Caco-2 (cell line): Measurements from ENCODE around the gene CD244. TPM values are rescaled to one million over a fixed set of nuclear protein-coding genes. Genes with fewer than 3 reads are reported as not detected.

Experiments
- BruUV-seq: library from RNA; stranded (reverse); fragments of 400-500 nt; replicated peaks from 2 replicates; lab custom pipeline; 2021; lab: Mats Ljungman, UMichigan
- CTCF ChIA-PET: fragments of 300-600 bp; sonication (Branson Sonifier 250); formaldehyde crosslinking; loops from one replicate; lab custom pipeline; 2022; ENCODE audit warnings: antibody characterized with exemption; lab: Charles Lee
- POLR2A ChIA-PET: fragments of 300-600 bp; sonication (Branson Sonifier 250); formaldehyde crosslinking; loops from one replicate; lab custom pipeline; 2022; ENCODE audit warnings: antibody characterized with exemption; lab: Charles Lee
- DNase-seq, 2 experiments: peaks; one replicate each; pipeline versions ENCODE4 v3.0.0 to v3.0.0-alpha.2; 2020 to 2022
- H3K27me3 ChIP-seq: replicated peaks from 2 replicates; pipeline ENCODE4 v1.6.0; 2011; ENCODE audit warnings: low read length; ENCODE audit not compliant: control insufficient read depth, insufficient read depth
- H3K36me3 ChIP-seq: 2 replicates; pipeline ENCODE4 v1.5.1; 2011; ENCODE audit warnings: low read length; ENCODE audit not compliant: control insufficient read depth, insufficient read depth
- H3K4me1 ChIP-seq: fragments of 250-450 bp; sonication (Bioruptor Pico); 2 replicates; pipeline ENCODE4 v1.5.1; 2020; ENCODE audit warnings: mild to moderate bottlenecking
- H3K4me3 ChIP-seq: 2 replicates; pipeline ENCODE4 v1.5.1; 2011; ENCODE audit warnings: low read depth, mild to moderate bottlenecking, control low read depth, low read length
- H3K9me3 ChIP-seq: fragments of 250-450 bp; sonication (Bioruptor Pico); 2 replicates; pipeline ENCODE4 v1.5.1; 2020; ENCODE audit warnings: mild to moderate bottlenecking, moderate library complexity
- H3K27ac Mint-ChIP-seq: one replicate; pipeline ENCODE4 v1.8.0; 2022; ENCODE audit warnings: mixed read lengths; ENCODE audit not compliant: unreplicated experiment
- H3K27me3 Mint-ChIP-seq: one replicate; pipeline ENCODE4 v1.8.0; 2022; ENCODE audit warnings: mixed read lengths; ENCODE audit not compliant: insufficient read depth, unreplicated experiment
- H3K36me3 Mint-ChIP-seq: one replicate; pipeline ENCODE4 v1.8.0; 2022; ENCODE audit warnings: mild to moderate bottlenecking, mixed read lengths; ENCODE audit not compliant: insufficient read depth, unreplicated experiment
- H3K4me1 Mint-ChIP-seq: one replicate; pipeline ENCODE4 v1.8.0; 2022; ENCODE audit warnings: low read depth, mixed read lengths; ENCODE audit not compliant: unreplicated experiment
- H3K4me3 Mint-ChIP-seq: one replicate; pipeline ENCODE4 v1.8.0; 2022; ENCODE audit warnings: mild to moderate bottlenecking, moderate library complexity, mixed read lengths; ENCODE audit not compliant: unreplicated experiment
- H3K9me3 Mint-ChIP-seq: one replicate; pipeline ENCODE4 v1.8.0; 2022; ENCODE audit warnings: mixed read lengths; ENCODE audit not compliant: unreplicated experiment
- CTCF ChIP-seq, 2 experiments: fragments of 200-600 bp in 1 of 2; IDR thresholded peaks; 1 replicate in 1 of 2; 2 replicates in 1 of 2; pipeline versions ENCODE4 v1.5.1 to v1.8.0; 2011 to 2022; ENCODE audit warnings: antibody characterized with exemption in 1 of 2, control low read depth in 1 of 2, inconsistent platforms in 1 of 2, low read depth in 1 of 2, low read length in 1 of 2, mild to moderate bottlenecking in 1 of 2, moderate library complexity in 1 of 2; ENCODE audit not compliant: insufficient read depth in 1 of 2, severe bottlenecking in 1 of 2, unreplicated experiment in 1 of 2
- intact Hi-C: fragments of 100-400 bp; cut with micrococcal nuclease; formaldehyde crosslinking; loops from one replicate; pipeline ENCODE4 v1.10.0; 2022; ENCODE audit not compliant: unreplicated experiment
- total RNA-seq: library from RNA; stranded (reverse); gene quantifications from 2 replicates; pipeline ENCODE4 v1.2.3, GENCODE V29; 2022

CD244 gene
- total RNA-seq, 1 experiment from 2014 or later: 0.11 TPM

- H3K9me3 ChIP-seq: no peaks in the 10 kb centered on the region
- intact Hi-C loops: no loop called here
- peaks cover 5% of the 10 kb centered on the region for H3K36me3 Mint-ChIP-seq
- H3K4me3 Mint-ChIP-seq: no peak overlapping the region
- POLR2A ChIA-PET: no interaction called here
- no peaks in the 10 kb centered on the region for H3K27me3 Mint-ChIP-seq
- 0 out of 2 replicates have a peak, but pooled peaks cover 3% of the 10 kb centered on the region for H3K4me1 ChIP-seq
- TF ChIP-seq CTCF (IDR thresholded peaks at IDR 0.05; ENCODE audit: insufficient read depth in 1 of 2, low read depth in 1 of 2, low read length in 1 of 2, severe bottlenecking in 1 of 2, unreplicated experiment in 1 of 2): no peak
- CTCF ChIA-PET: no interaction called here
- no TSS peak for BruUV-seq
- H3K27me3 ChIP-seq: no peaks in the 10 kb centered on the region
- H3K9me3 Mint-ChIP-seq: no peaks in the 10 kb centered on the region
- H3K36me3 ChIP-seq: no peaks in the 10 kb centered on the region
- H3K27ac Mint-ChIP-seq: no peak overlapping the region
- peaks cover 13% of the 10 kb centered on the region for H3K4me1 Mint-ChIP-seq
- no peak for DNase-seq
- no peak overlapping the region for H3K4me3 ChIP-seq
Observed at GRCh38 chr1:160859166-160859565, 3.5 kb downstream of the CD244 start.

GRCh38 chr1:160858507-160858906 is 4.2 kb downstream of the CD244 start:
- Histone ChIP-seq H3K36me3 (no peaks in the 10 kb centered on the region), H3K4me3 (no peak overlapping the region), H3K4me1 (no peaks in the 10 kb centered on the region), H3K9me3 (no peaks in the 10 kb centered on the region), H3K27me3 (no peaks in the 10 kb centered on the region)
- Mint-ChIP-seq H3K4me1 (peaks cover 7% of the 10 kb centered on the region), H3K27ac (no peak overlapping the region), H3K9me3 (no peaks in the 10 kb centered on the region), H3K27me3 (no peaks in the 10 kb centered on the region), H3K4me3 (no peak overlapping the region), H3K36me3 (no peaks in the 10 kb centered on the region)
- CTCF ChIA-PET: no interaction called here
- intact Hi-C loops: no loop called here
- TF ChIP-seq CTCF (IDR thresholded peaks at IDR 0.05; ENCODE audit: insufficient read depth in 1 of 2, low read depth in 1 of 2, low read length in 1 of 2, severe bottlenecking in 1 of 2, unreplicated experiment in 1 of 2): no peak
- DNase-seq: no peak
- BruUV-seq: no TSS peak
- POLR2A ChIA-PET: no interaction called here

- H3K27me3 ChIP-seq: no peaks in the 10 kb centered on the region
- no peaks in the 10 kb centered on the region for H3K36me3 ChIP-seq
- Mint-ChIP-seq H3K36me3 (no peaks in the 10 kb centered on the region), H3K27me3 (no peaks in the 10 kb centered on the region), H3K4me3 (no peak overlapping the region), H3K4me1 (peaks cover 5% of the 10 kb centered on the region), H3K27ac (no peak overlapping the region), H3K9me3 (no peaks in the 10 kb centered on the region)
- no peak for DNase-seq
- intact Hi-C loops: no loop called here
- no peak overlapping the region for H3K4me3 ChIP-seq
- no TSS peak for BruUV-seq
- no peak for TF ChIP-seq CTCF (IDR thresholded peaks at IDR 0.05; ENCODE audit: insufficient read depth in 1 of 2, low read depth in 1 of 2, low read length in 1 of 2, severe bottlenecking in 1 of 2, unreplicated experiment in 1 of 2)
- CTCF ChIA-PET: no interaction called here
- H3K9me3 ChIP-seq: no peaks in the 10 kb centered on the region
- no peaks in the 10 kb centered on the region for H3K4me1 ChIP-seq
- POLR2A ChIA-PET: no interaction called here
Observed at GRCh38 chr1:160858097-160858496, 4.6 kb downstream of the CD244 start.
